Keratinocyte (primary cell): ENCODE measurements around the gene MAPK12. TPM values are rescaled to one million over a fixed set of nuclear protein-coding genes. Genes with fewer than 3 reads are reported as not detected.

Experiments used
- DNase-seq: peaks from one replicate; pipeline ENCODE4 v3.0.0-alpha.2; 2011; ENCODE audit warnings: low read depth, missing footprints, low spot score
- FAIRE-seq: peaks from 2 replicates; lab custom pipeline; 2011; peaks lifted over from hg19 to GRCh38; lab: Jason Lieb, UNC
- H2AFZ ChIP-seq: 2 replicates; pipeline ENCODE4 v1.6.0; 2012; ENCODE audit warnings: low read length, control low read depth, inconsistent platforms; ENCODE audit not compliant: control insufficient read depth
- H3K27ac ChIP-seq: 2 replicates; pipeline ENCODE4 v1.5.1; 2011; ENCODE audit warnings: low read length; ENCODE audit not compliant: control insufficient read depth, insufficient read depth
- H3K27me3 ChIP-seq: 3 replicates; pipeline ENCODE4 v1.6.0; 2011; ENCODE audit warnings: low read length; ENCODE audit not compliant: control insufficient read depth, insufficient read depth; ENCODE audit errors: extremely low read depth
- H3K36me3 ChIP-seq, 2 experiments: 2 replicates in 1 of 2; 3 replicates in 1 of 2; pipeline ENCODE4 v1.5.1; 2011; ENCODE audit warnings: low read length in 2 of 2, mild to moderate bottlenecking in 1 of 2; ENCODE audit not compliant: control insufficient read depth in 2 of 2, insufficient read depth in 2 of 2; ENCODE audit errors: extremely low read depth in 1 of 2
- H3K4me1 ChIP-seq: 3 replicates; pipeline ENCODE4 v1.5.1; 2011; ENCODE audit warnings: low read length; ENCODE audit not compliant: control insufficient read depth, insufficient read depth; ENCODE audit errors: extremely low read depth
- H3K4me2 ChIP-seq: 3 replicates; pipeline ENCODE4 v1.6.0; 2011; ENCODE audit warnings: low read depth, low read length; ENCODE audit not compliant: control insufficient read depth, insufficient read depth; ENCODE audit errors: extremely low read depth
- H3K4me3 ChIP-seq, 3 experiments: fragments of 200-600 bp in 1 of 3; sonication (generic) in 1 of 3; 2 replicates in 2 of 3; 3 replicates in 1 of 3; pipeline ENCODE4 v1.5.1; 2011 to 2016; ENCODE audit warnings: low read length in 3 of 3, mild to moderate bottlenecking in 3 of 3, control low read depth in 2 of 3, inconsistent platforms in 1 of 3, low read depth in 1 of 3, mixed read lengths in 1 of 3, mixed run types in 1 of 3, moderate library complexity in 1 of 3; ENCODE audit not compliant: control insufficient read depth in 2 of 3, insufficient read depth in 2 of 3; ENCODE audit errors: extremely low read depth in 1 of 3
- H3K79me2 ChIP-seq: 2 replicates; pipeline ENCODE4 v1.6.0; 2012; ENCODE audit warnings: low read length; ENCODE audit not compliant: control insufficient read depth, insufficient read depth
- H3K9ac ChIP-seq: 3 replicates; pipeline ENCODE4 v1.6.0; 2011; ENCODE audit warnings: low read length; ENCODE audit not compliant: control insufficient read depth, insufficient read depth; ENCODE audit errors: extremely low read depth
- H3K9me1 ChIP-seq: 3 replicates; pipeline ENCODE4 v1.6.0; 2011; ENCODE audit warnings: low read length; ENCODE audit not compliant: control insufficient read depth, insufficient read depth; ENCODE audit errors: extremely low read depth
- H3K9me3 ChIP-seq: 2 replicates; pipeline ENCODE4 v1.5.1; 2012; ENCODE audit warnings: low read depth, low read length; ENCODE audit not compliant: control insufficient read depth
- H4K20me1 ChIP-seq: 3 replicates; pipeline ENCODE4 v1.6.0; 2011; ENCODE audit warnings: low read length; ENCODE audit not compliant: control insufficient read depth, insufficient read depth; ENCODE audit errors: extremely low read depth
- CTCF ChIP-seq, 3 experiments: IDR thresholded peaks in 1 of 3; conservative IDR thresholded peaks in 1 of 3; optimal IDR thresholded peaks in 1 of 3; 2 replicates in 2 of 3; 3 replicates in 1 of 3; pipeline versions ENCODE3 to v1.5.1; 2011; ENCODE audit warnings: low read length in 3 of 3, mild to moderate bottlenecking in 3 of 3, moderate library complexity in 2 of 3, control low read depth in 1 of 3, inconsistent platforms in 1 of 3; ENCODE audit not compliant: insufficient read depth in 2 of 3; ENCODE audit errors: extremely low read depth in 1 of 3
- EZH2 ChIP-seq: IDR thresholded peaks from one replicate; pipeline ENCODE4 v1.6.1; 2012; ENCODE audit warnings: inconsistent platforms, mild to moderate bottlenecking, low read length, moderate library complexity
- dilution Hi-C: fragments of 300-500 bp; cut with MboI; formaldehyde crosslinking; loops from one replicate; pipeline ENCODE4 v1.7.0; 2020; ENCODE audit warnings: low sequenced_read_pairs; ENCODE audit not compliant: extremely low pct_ligation_motif_present
- polyA plus RNA-seq, 5 experiments: library from polyadenylated mRNA; depleted of rRNA in 3 of 5; stranded (reverse) in 3 of 5; stranded (forward) in 1 of 5; unstranded in 1 of 5; fragments of >200 nt; gene quantifications; 1 replicate in 1 of 5; 2 replicates in 3 of 5; 3 replicates in 1 of 5; pipeline versions ENCODE4 v1.2.1 to v1.2.3, GENCODE V29; 2011 to 2012; ENCODE audit warnings: missing spikeins in 2 of 5, low read depth in 1 of 5, low replicate concordance in 1 of 5

The MAPK12 gene
- polyA plus RNA-seq, 1 donor (not counting 4 experiments of a cell fraction or from before 2014, with no cell fraction given), result 10.1 TPM

GRCh38 chr22:50242406-50242949, 19.0 kb downstream of the MAPK12 start:
- H4K20me1 ChIP-seq, result peaks cover 7% of the 10 kb centered on the region

GRCh38 chr22:50238755-50239154, 22.7 kb downstream of the MAPK12 start:
- Histone ChIP-seq H3K4me2 (no peak overlapping the region), H3K36me3 (peaks cover 5 to 16% of the 10 kb centered on the region in 2 experiments), H3K9ac (no peak overlapping the region), H3K4me3 (no peak overlapping the region), H3K27me3 (no peaks in the 10 kb centered on the region), H2AFZ (no peak overlapping the region), H3K9me3 (peaks cover 2% of the 10 kb centered on the region), H3K4me1 (peaks cover 14% of the 10 kb centered on the region), H3K9me1 (no peaks in the 10 kb centered on the region), H3K27ac (no peak overlapping the region), H4K20me1 (peaks cover 14% of the 10 kb centered on the region), H3K79me2 (peaks cover 73% of the 10 kb centered on the region)
- dilution Hi-C loops, result no loop called here
- TF ChIP-seq CTCF (optimal IDR thresholded peaks at IDR 0.05 in 1 of 3, IDR thresholded peaks at IDR 0.05 in 1 of 3, conservative IDR thresholded peaks at IDR 0.05 in 1 of 3; ENCODE audit: extremely low read depth in 1 of 3, insufficient read depth in 2 of 3, low read length in 3 of 3) (no peak), EZH2 (no peak)
- FAIRE-seq (no peak), DNase-seq (no peak)

More at GRCh38 chr22:50242406-50242949, 19.0 kb downstream of the MAPK12 start:
- Histone ChIP-seq H3K9ac (peak overlapping the region; percentile 34), H3K4me2 (peak overlapping the region; percentile 88), H3K4me3 (peak overlapping the region; percentile 69 to 95 (median 84)), H2AFZ (no peak overlapping the region), H3K9me1 (no peaks in the 10 kb centered on the region), H3K36me3 (peaks cover 11 to 15% of the 10 kb centered on the region in 2 experiments), H3K9me3 (no peaks in the 10 kb centered on the region), H3K27ac (no peak overlapping the region), H3K79me2 (peaks cover 67% of the 10 kb centered on the region), H3K4me1 (peaks cover 20% of the 10 kb centered on the region), H3K27me3 (no peaks in the 10 kb centered on the region)
- no peak for FAIRE-seq
- no peak for TF ChIP-seq CTCF (optimal IDR thresholded peaks at IDR 0.05 in 1 of 3, IDR thresholded peaks at IDR 0.05 in 1 of 3, conservative IDR thresholded peaks at IDR 0.05 in 1 of 3; ENCODE audit: extremely low read depth in 1 of 3, insufficient read depth in 2 of 3, low read length in 3 of 3)
- TF ChIP-seq EZH2, result no peak
- dilution Hi-C loops, result no loop called here
- no peak for DNase-seq
